ENCODE data around the gene ANAPC2.

DNA sequence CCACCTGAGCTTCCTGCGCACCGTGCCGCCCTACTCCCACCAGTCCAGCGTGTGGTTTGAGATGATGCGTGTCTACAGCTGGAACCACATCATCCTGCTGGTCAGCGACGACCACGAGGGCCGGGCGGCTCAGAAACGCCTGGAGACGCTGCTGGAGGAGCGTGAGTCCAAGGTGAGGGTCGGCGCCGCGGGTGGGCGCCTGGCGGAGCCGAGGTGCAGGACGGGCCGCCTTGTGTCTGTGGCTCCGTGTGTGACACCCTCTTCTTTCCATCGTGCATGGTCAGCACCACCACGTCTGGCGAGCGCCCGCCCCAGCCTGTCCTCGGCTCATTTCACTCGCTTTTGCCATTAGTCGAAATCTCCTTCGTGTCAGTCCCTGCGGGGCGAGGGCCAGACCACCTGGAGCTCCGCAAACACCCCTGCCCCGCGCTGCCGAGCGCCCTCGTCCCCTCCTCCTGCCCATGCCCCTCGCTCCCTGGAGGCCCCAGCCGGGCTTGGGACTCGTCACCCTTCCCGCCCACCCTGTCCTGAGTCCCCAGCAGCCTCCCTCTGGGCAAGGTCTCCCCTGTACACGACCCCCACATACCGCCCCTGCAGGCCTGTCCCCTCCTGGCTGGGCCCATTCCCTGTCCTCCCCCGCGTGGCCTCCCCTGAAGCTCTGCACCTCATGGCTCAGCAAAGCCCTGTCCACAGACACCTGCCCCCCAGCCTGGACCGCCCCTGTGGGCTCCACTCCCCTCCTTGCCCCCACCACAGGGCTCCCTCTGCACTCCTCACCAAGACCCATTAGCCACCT lies 42.4 kb downstream of the ANAPC2 start:
- TF ChIP-seq MAX (IDR thresholded peaks at IDR 0.05) (0 out of 2 replicates have a peak, but pooled peaks have one; percentile 15), KDM1A (IDR thresholded peaks at IDR 0.05; ENCODE audit: low read depth) (no peak), BHLHE40 (IDR thresholded peaks at IDR 0.05; ENCODE audit: low read depth, low read length) (no peak), HDAC2 (IDR thresholded peaks at IDR 0.05) (no peak), REST (IDR thresholded peaks at IDR 0.05) (peak; percentile 32; the same call in 1 of the 2 replicates)
- TF ChIP-seq, protein P1, sequence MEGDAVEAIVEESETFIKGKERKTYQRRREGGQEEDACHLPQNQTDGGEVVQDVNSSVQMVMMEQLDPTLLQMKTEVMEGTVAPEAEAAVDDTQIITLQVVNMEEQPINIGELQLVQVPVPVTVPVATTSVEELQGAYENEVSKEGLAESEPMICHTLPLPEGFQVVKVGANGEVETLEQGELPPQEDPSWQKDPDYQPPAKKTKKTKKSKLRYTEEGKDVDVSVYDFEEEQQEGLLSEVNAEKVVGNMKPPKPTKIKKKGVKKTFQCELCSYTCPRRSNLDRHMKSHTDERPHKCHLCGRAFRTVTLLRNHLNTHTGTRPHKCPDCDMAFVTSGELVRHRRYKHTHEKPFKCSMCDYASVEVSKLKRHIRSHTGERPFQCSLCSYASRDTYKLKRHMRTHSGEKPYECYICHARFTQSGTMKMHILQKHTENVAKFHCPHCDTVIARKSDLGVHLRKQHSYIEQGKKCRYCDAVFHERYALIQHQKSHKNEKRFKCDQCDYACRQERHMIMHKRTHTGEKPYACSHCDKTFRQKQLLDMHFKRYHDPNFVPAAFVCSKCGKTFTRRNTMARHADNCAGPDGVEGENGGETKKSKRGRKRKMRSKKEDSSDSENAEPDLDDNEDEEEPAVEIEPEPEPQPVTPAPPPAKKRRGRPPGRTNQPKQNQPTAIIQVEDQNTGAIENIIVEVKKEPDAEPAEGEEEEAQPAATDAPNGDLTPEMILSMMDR (IDR thresholded peaks at IDR 0.05): no peak
- TF ChIP-seq, protein P2, sequence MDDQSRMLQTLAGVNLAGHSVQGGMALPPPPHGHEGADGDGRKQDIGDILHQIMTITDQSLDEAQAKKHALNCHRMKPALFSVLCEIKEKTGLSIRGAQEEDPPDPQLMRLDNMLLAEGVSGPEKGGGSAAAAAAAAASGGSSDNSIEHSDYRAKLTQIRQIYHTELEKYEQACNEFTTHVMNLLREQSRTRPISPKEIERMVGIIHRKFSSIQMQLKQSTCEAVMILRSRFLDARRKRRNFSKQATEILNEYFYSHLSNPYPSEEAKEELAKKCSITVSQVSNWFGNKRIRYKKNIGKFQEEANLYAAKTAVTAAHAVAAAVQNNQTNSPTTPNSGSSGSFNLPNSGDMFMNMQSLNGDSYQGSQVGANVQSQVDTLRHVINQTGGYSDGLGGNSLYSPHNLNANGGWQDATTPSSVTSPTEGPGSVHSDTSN (IDR thresholded peaks at IDR 0.05): no peak
